NCI-H345 (cell line): ENCODE results near the gene PHLDB3.
"Not testable (repeated sequence)": the region's sequence is repeated elsewhere in the genome, so short reads cannot be mapped to it uniquely, and the experiment has no call there.

Experiments
- DNase-seq: peaks from one replicate; lab custom pipeline; 2025; lab: John Stamatoyannopoulos, UW

Gene PHLDB3

DNA sequence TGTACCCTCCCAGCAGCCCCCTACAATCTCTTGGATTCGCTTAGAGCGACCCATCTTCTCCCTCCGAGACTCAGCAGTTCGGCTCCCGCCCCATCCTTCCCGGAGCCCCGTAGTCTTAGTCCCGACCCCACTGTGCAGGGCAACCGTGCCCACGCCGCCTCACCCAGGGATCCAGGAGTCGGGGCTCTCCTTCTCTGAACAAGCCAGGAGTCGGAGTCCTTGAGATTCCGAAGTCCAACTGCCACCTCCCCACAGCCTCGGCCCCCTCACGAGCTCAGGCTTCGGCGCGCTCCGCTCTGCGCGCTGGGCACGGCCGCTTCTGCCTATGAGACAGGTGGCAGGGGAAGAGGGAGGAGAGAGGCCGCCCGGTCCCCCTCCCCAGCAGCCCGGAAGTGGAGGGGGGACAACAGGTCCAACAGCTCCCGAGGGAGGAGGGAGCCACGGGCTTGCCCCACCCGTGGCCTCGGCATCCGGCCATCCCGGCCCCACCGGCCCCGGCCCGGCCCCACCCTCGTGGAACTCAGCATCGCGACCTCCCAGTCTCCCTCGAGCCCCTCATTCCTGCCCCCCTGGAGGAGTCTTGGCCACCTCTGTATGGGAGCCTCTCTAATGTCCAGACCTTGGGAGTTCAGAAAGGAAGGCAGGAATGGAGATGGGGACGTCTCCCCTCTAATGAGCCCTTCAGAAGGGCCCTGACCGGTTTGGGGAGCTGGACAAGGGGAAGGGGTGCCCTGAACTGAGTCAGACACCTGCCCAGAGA, at the start of gene PHLDB3:
Gene PHLDB3, minus strand, starts transcription at position 321 of the 760 bp plus-strand sequence. CDS start 628 bp downstream, outside the sequence.
- DNase-seq, result peak; percentile 51

GRCh38 chr19:43553656-43554055, 49.1 kb upstream of the PHLDB3 start:
- DNase-seq, result no peak

- no peak for DNase-seq
These were observed 48.1 kb upstream of the PHLDB3 start for GRCh38 chr19:43552616-43553015.

GRCh38 chr19:43552198-43552450, 47.6 kb upstream of the PHLDB3 start:
- no peak for DNase-seq

DNA sequence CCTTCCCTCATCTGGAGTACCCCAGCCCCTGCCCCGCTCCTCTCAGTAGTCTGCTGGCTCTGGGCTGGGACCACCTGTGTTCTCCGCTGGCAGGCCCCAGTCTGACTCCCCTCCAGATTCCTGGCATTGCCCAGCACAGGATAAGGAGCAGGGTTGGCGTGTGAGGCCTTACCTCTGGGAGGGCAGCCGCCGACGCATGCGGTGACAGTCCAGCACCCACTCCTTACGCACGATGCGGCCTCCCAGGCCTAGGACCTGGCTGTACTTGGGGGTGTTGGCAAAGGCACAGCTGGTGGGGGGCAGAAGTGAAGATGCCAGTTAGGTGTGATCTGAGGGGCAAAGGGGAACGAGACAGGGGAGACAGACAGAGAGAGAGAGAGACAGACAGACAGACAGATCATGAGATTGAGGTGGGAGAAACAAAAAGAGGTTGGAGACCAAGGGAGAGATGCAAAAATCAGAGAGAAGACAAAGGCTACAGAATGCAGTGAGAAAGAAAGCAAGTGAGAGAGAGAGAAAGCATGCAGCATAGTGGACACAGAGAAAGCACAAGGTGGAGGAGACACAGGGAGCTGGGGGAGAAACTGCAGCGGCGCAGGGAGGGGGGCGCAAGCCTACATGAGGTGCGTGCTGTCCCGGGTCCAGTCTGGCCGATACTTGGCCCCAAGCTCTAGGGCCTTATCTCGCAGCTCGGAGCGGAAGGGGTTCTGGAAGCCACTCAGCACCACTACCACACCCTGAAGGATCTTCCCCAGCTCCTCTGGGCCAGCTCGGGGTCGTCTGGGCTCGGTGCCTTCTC, 47.1 kb upstream of the PHLDB3 start:
- no peak for DNase-seq

DNA sequence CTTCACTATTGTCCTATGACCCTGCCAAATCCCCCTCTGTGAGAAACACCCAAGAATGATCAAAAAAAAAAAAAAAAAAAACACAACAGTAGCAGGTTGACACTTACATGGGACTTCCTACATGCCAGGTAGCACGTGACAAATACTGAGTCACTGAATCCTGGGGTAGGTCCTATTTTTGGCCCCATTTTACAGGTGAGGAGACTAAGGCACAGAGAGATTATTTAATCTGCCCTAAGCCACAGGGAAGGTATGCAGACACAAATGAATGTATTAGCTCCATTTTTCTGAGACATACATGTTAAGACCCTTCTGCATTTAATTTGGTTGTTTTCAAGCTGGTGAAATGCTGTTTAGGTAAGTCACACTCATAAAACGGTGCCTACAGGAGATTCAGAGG, 44.2 kb upstream of the PHLDB3 start:
- DNase-seq, result no peak

GRCh38 chr19:43547926-43548325, 43.4 kb upstream of the PHLDB3 start:
- not testable (repeated sequence) for DNase-seq

DNA sequence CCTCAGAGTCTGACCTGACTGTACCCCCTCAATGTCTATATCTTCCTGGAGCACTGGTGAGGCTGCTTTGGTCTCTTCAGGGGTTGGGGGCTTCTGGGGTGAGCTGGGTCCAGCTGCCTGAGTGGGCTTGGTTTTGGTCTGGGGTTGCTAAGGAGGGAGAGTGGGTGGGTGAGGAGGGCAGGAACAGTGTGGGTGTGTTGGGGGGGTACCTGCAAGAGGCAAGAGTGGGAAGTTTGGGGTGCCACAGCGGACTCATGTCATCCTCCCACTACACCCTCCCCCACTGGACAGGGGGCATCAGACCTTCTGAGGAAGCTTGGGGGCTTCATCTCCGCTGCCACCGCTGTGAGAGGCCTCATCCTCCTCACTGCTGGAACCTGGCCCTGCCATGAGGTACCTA, 42.0 kb upstream of the PHLDB3 start:
- DNase-seq, result no peak

DNA sequence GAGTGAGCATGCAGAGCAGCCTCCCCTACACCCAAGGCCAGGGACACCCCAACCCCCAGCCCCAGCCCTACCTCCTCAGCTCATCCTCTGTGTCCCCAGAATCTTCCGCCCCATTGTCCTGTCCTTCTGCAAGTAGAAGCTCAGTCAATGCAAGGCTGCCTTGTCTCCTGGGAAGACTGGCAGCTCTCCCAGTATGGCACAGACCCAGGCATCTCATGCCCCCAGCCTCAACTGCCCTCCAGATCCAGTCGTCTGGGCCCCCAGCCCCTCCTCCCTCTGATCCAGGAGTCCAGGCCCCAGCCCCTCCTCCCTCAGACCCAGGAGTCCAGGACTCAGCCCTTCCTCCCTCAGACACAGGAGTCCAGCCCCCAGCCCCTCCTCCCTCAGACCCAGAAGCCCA, 41.4 kb upstream of the PHLDB3 start:
- DNase-seq, result no peak

GRCh38 chr19:43545276-43545675, 40.7 kb upstream of the PHLDB3 start:
- no peak for DNase-seq

DNA sequence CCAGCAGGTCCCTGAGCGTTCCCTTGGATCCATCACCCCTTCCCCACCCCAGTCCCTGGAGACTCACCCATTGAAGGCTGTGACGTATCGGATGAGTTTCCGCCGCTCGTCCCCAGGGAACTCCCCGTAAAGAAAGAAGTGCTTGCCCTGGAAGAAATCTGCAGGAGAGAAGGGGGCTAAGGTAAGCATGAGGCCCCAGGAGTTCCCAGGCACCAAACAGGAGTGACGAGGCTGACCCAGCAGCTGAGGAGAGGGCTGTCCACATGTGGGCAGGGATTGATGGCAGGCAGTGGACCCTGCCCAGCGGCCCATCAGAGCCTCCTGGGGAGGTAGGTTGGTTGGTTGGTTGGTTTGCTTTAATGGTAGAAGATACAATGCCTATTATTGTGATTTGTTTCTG, 39.5 kb upstream of the PHLDB3 start:
- DNase-seq, result no peak

DNA sequence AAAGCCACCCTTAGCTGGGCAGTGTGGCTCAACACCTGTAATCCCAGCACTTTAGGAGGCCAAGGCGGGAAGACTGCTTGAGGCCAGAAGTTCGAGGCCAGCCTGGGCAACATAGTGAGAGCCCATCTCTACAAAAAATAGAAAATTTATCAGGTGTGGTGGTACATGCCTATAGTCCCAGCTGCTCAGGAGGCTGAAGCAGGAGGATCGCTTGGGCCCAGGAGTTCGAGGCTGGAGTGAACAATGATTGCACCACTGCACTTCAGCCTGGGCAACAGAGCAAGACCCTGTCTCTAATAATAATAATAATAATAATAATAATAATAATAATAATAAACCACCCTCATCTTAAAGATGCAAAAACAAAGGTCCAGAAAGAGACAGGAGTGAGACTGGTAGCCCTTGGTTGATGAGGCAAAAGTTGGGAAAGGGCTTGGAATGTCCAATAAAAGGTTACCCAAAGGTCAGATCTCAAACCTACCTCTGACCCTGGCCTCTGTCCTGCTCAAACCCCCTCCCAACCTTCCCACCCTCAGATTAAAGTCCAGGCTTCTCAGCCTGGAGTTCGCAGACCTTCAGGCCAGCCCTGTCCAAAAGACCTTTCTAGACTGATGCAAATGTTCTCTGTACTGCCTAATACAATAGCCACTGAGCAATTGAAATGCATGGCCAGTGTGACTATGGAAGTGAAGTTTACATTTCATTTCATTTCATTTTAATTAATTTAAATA, 37.5 kb upstream of the PHLDB3 start:
- DNase-seq, result no peak

- no peak for DNase-seq
These were observed 35.8 kb upstream of the PHLDB3 start for GRCh38 chr19:43540381-43540780.

DNA sequence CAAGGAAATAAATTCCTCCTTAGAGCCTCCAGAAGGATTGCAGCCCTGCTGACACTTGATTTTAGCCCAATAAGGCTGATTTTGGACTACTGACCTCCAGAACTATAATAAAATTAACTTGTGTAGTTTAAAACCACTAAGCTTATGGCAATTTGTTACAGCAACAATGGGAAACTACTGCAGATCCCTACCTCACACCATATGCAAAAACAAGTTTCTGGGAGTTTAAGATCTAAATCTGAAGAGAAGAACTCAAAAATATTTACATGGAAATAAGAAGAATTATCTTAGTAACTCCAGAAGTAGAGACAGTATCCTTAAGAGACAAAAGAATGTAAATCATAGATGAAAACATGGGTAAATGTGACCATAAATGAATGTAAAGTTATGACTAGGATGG, 34.4 kb upstream of the PHLDB3 start:
- no peak for DNase-seq

GRCh38 chr19:43534816-43535761, 30.5 kb upstream of the PHLDB3 start:
- DNase-seq, result no peak

DNA sequence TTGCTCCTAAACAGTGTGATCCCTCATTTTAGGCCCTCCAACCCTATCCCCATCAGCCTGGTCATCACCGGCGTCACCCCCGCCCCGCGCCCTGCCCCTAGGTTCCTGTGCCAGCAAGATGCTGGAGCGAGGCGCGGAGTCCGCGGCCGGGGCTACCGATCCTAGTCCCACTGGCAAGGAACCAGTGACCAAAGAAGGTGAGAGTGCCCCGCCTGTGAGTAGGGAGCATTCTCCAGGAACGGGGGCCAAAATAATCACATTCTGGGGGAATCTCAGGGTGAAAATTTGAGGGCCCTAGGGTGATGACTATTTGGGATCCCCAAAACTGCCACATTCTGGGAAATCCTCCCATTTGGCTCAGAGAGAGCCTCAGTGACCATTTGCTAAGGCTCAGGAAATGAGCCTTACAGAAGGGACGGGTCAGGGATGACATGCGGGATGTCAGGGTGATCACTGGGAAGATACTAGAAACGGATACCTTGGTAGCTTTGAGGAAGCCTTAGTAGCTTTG, 29.8 kb upstream of the PHLDB3 start:
- DNase-seq, result no peak

DNA sequence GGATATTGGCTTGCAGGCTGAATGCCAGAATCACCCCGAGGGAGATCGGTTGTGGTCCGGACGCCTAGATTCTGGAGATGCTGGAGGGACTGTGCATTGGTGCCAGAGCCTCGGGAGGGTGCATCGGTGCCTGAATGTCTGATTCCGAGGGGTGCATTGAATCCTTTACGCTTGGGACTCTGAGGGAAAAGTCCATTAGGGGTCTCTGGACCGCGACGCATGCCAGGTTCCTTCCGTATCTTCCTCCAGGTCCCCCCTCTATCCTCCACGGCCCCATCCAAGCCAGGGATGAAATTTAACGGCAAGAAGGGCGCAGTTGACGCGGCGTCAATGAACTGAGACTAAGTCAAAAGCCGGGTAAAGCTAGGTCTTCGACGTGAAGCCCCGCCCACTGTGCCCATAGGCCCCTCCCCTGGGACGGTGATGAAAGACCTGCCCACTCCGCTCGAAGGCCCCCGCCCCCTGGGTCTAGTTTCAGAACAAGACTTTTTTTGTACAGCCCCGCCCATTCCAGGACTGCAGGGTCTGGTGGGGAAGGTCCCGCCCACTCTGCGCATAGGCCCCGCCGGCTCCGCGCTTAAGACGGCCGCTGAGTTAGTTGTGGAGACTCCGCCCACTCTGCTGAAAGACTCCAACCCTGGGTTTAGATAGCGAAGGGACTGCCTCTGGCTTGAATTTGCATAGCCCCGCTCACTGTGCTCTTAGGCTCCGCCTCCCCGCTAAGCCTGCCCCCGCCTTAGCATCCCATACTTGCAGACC, 29.2 kb upstream of the PHLDB3 start:
- peak; percentile 91 for DNase-seq

DNA sequence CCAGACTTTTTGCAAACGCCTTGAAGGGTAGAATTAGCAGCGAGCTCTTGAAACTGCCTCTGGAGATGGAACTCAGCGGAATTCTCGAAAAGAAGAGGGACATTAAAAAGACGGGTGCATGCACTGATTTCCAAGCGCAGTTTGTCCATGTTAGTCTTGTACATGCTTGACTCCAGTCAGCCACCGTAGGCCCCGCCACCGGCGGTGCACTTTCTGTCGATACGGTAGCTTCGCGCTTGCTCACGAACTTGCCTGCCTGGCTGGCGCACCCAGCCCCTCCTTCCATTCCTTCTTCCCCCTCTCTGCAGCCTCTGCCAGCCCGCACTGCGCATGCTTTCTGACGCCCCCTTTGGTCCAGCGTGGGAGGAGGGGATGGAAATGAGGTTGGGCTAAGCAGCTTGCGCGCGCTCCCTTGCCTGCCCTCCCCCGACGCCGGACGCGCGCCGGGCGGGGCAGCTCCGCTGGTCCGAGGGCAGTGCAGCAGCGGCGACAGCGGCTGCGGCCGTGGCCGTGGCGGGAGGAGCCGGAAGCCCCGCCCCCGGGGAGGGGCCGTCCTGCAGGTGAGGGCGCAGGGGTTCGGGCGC, 28.5 kb upstream of the PHLDB3 start, which contains the start of gene ZNF575:
Gene ZNF575, plus strand, starts transcription at position 227 of the 584 bp plus-strand sequence. CDS start 1,235 bp downstream, outside the sequence.
- DNase-seq, result peak; percentile 90

GRCh38 chr19:43532571-43532961, 28.0 kb upstream of the PHLDB3 start:
- DNase-seq, result no peak
